D341Med (cell line): Measurements from ENCODE around the gene CMTR1.
"Not testable (repeated sequence)": the region's sequence is repeated elsewhere in the genome, so short reads cannot be mapped to it uniquely, and the experiment has no call there.

Experiments
- DNase-seq: peaks from one replicate; pipeline ENCODE4 v3.0.0; 2012; ENCODE audit warnings: low spot score

Gene CMTR1

GRCh38 chr6:37432916-37433656 lies at the start of gene CMTR1:
Gene CMTR1, plus strand, starts transcription at chr6:37433221. Its CDS starts 2,409 bp downstream, at chr6:37435630.
- DNase-seq, result peak; percentile 99

- no peak for DNase-seq
Observed at GRCh38 chr6:37388578-37388977, 44.4 kb upstream of the CMTR1 start.

GRCh38 chr6:37389857-37390256 lies 43.2 kb upstream of the CMTR1 start:
- DNase-seq, result no peak

- DNase-seq, result no peak
Observed at GRCh38 chr6:37391120-37391519, 41.9 kb upstream of the CMTR1 start.

GRCh38 chr6:37392821-37393220 lies 40.2 kb upstream of the CMTR1 start:
- no peak for DNase-seq

GRCh38 chr6:37393381-37393929 lies 39.6 kb upstream of the CMTR1 start:
- DNase-seq, result no peak

GRCh38 chr6:37396571-37397180 lies 36.3 kb upstream of the CMTR1 start:
- DNase-seq, result no peak

- no peak for DNase-seq
Observed at GRCh38 chr6:37399131-37399530, 33.9 kb upstream of the CMTR1 start.

GRCh38 chr6:37399795-37400490 lies 33.1 kb upstream of the CMTR1 start:
- no peak for DNase-seq

- not testable (repeated sequence) for DNase-seq
Observed at GRCh38 chr6:37401658-37402057, 31.4 kb upstream of the CMTR1 start.

GRCh38 chr6:37406726-37407341 lies 26.2 kb upstream of the CMTR1 start:
- no peak for DNase-seq

GRCh38 chr6:37407948-37408347 lies 25.1 kb upstream of the CMTR1 start:
- no peak for DNase-seq

- no peak for DNase-seq
Observed at GRCh38 chr6:37409501-37409900, 23.5 kb upstream of the CMTR1 start.

- no peak for DNase-seq
Observed at GRCh38 chr6:37417393-37417792, 15.6 kb upstream of the CMTR1 start.

GRCh38 chr6:37418722-37419121 lies 14.3 kb upstream of the CMTR1 start:
- DNase-seq, result no peak

- DNase-seq, result no peak
Observed at GRCh38 chr6:37426058-37426944, 6.7 kb upstream of the CMTR1 start.

- no peak for DNase-seq
Observed at GRCh38 chr6:37426945-37427510, 6.0 kb upstream of the CMTR1 start.

- DNase-seq, result no peak
Observed at GRCh38 chr6:37429352-37429750, 3.7 kb upstream of the CMTR1 start.

- DNase-seq, result no peak
Observed at GRCh38 chr6:37432590-37432915, 468 bp upstream of the CMTR1 start.

GRCh38 chr6:37433657-37434271 lies 743 bp downstream of the CMTR1 start:
- no peak for DNase-seq

GRCh38 chr6:37435373-37435772 lies 2.4 kb downstream of the CMTR1 start:
- DNase-seq, result no peak
